HFF-Myc (cell line): Measurements from ENCODE around the gene FLYWCH1.

Experiments used
- DNase-seq: peaks from one replicate; pipeline ENCODE4 v3.0.0-alpha.2; 2011; ENCODE audit warnings: low read depth; ENCODE audit errors: extremely low read depth
- H3K4me3 ChIP-seq: replicated peaks from 2 replicates; pipeline ENCODE4 v1.5.1; 2011; ENCODE audit warnings: low read depth, mild to moderate bottlenecking, control low read depth, low read length
- TF ChIP-seq, protein P1 (sequence below): IDR thresholded peaks from 2 replicates; pipeline ENCODE4 v1.5.1; 2012; ENCODE audit warnings: mild to moderate bottlenecking, low read depth, low read length, control low read depth; ENCODE audit errors: missing control alignments

The FLYWCH1 gene

DNA sequence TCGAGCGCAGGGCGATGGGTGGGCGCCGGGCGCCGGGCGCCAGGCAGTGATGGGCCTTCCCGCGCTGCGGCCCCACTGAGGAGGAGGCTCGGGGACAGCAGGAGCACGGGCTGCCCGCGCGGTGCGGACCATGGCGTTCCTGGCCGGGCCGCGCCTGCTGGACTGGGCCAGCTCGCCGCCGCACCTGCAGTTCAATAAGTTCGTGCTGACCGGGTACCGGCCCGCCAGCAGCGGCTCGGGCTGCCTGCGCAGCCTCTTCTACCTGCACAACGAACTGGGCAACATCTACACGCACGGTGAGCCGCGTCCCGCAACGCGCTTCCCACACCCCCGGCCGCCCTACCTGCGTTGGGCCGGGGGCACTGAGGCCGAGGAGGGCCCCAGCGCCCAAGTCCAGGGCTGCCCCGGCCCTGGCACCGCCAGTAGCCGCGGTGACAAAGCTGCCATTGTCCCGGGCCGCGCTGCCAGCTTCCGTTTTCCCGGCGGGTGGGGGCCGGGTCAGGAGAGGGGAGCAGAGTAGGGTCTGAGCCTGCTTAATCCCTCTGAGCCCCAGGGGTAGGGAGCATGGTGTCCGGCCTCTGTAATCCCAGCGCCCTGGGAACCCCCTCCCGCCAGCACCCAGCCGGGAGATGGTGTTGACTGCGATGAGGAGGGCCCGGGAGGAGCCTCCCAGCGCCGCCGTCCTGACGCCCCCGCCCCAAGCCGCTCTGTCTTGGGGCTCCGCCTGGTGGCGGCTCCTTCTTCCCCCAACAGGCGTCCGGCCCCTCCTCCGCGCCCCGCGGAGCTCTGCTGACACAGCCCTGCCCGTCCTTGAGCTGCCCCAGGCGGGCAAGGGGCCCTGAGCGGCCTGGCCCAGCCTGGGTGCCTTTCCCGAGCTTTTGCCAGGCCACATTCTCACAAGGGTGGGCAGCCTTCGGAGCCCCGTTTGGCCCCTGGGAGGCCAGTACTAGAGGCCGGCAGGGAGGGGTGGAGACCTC lies 58.1 kb downstream of the FLYWCH1 start:
- peak overlapping the region; percentile 62 for H3K4me3 ChIP-seq
- TF ChIP-seq, protein P1, sequence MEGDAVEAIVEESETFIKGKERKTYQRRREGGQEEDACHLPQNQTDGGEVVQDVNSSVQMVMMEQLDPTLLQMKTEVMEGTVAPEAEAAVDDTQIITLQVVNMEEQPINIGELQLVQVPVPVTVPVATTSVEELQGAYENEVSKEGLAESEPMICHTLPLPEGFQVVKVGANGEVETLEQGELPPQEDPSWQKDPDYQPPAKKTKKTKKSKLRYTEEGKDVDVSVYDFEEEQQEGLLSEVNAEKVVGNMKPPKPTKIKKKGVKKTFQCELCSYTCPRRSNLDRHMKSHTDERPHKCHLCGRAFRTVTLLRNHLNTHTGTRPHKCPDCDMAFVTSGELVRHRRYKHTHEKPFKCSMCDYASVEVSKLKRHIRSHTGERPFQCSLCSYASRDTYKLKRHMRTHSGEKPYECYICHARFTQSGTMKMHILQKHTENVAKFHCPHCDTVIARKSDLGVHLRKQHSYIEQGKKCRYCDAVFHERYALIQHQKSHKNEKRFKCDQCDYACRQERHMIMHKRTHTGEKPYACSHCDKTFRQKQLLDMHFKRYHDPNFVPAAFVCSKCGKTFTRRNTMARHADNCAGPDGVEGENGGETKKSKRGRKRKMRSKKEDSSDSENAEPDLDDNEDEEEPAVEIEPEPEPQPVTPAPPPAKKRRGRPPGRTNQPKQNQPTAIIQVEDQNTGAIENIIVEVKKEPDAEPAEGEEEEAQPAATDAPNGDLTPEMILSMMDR: peak; percentile 59
- DNase-seq: no peak

DNA sequence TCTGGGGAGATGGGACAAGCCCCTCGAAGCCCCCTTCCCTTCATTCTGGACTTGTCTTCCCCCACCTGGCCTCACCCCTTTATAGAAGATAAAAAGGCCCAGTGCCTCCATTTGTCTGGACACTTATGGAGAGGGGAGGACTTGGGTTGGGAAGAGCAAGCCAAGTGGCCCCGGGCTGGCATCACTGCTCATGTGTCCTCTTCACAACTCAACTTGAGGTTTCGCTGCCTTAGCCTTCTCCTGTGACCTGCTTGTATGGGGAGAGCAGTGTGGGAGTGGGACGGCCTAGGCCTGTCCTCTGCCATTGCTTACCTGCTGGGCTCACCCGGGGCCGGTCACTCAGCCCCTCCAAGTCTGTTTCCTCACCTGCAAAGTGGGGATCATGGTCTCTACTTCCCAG lies 58.8 kb downstream of the FLYWCH1 start:
- H3K4me3 ChIP-seq: peak overlapping the region; percentile 62
- DNase-seq: no peak
- TF ChIP-seq, protein P1: no peak

DNA sequence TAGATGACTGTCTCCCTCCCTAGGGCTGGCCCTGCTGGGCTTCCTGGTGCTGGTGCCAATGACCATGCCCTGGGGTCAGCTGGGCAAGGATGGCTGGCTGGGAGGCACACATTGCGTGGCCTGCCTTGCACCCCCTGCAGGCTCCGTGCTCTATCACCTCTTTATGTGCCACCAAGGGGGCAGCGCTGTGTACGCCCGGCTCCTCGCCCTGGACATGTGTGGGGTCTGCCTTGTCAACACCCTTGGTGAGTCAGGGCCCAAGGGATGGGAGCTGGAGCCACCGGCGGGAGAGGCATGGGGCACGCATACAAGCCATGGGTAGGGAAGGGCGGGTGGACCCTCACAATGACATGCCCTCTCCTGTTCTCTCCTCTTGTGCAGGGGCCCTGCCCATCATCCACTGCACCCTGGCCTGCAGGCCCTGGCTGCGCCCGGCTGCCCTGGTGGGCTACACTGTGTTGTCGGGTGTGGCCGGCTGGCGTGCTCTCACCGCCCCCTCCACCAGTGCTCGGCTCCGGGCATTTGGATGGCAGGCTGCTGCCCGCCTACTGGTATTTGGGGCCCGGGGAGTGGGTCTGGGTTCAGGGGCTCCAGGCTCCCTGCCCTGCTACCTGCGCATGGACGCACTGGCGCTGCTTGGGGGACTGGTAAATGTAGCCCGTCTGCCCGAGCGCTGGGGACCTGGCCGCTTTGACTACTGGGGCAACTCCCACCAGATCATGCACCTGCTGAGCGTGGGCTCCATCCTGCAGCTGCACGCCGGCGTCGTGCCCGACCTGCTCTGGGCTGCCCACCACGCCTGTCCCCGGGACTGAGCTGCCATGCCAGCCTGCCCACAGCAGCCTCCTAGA lies 59.6 kb downstream of the FLYWCH1 start:
- no peak for DNase-seq
- TF ChIP-seq, protein P1: no peak
- no peak overlapping the region for H3K4me3 ChIP-seq

DNA sequence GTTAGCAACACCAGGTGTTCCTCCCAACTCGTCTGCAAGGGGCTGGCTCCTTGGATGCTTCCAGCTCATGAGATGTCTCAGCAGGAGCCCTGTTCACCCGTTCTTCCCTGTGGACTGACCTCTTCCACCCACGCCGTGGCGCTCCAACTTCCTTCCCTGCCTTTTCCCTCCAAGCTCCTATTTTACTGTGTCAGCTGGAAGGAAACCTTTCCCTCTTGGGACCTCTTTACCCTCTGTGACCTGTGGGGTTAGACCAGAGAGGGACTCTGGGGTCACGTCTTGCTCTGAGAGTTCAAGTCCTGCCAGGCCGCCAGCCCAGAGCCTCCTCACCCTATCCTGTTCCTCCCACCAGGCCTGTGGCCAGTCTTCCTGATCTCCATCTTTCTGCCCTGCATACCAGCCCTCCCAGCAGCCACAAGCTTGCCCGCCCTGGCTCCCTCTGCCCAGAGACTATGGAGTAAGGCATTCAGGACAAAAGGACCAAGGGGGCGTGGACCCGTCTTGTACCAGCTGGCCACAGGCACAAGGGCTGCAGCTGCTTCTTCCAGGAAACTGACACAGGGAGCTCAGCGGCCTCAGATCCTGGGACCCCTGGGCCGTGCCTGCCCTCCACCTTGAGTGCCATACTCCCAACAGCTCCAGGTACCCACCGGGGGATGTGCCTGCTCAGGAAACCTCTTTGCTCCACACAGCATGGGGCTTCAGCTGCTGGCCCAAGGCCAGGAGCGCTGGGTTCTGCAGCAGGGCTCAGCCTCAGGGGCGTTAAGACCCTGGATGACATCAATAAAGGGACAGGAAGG lies 60.5 kb downstream of the FLYWCH1 start:
- TF ChIP-seq, protein P1: no peak
- no peak overlapping the region for H3K4me3 ChIP-seq
- DNase-seq: no peak

DNA sequence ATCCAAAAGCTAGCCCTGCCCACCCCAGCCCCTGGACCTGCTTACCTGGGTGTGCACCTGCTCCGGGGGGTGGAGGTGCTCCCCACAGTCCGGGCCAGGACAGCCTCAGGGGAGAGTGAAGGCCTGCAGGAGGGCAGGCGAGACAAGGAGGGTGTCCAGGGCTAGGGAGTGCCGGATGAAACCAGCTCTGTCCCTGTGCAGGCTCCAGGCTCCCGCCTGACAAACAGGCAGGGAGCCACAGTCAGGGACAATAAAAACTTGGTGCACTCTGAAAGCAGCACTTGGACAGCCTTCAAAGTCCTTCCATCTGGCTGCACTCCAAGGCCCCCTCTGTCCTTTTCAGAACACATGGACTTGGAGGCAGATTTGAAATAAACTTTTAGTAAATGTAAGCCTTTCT lies 61.4 kb downstream of the FLYWCH1 start:
- DNase-seq: no peak

More for the DNA sequence above, 61.4 kb downstream of the FLYWCH1 start:
- H3K4me3 ChIP-seq: no peak overlapping the region
- TF ChIP-seq, protein P1: no peak
